ENCODE data around the gene HTR3B.

DNA sequence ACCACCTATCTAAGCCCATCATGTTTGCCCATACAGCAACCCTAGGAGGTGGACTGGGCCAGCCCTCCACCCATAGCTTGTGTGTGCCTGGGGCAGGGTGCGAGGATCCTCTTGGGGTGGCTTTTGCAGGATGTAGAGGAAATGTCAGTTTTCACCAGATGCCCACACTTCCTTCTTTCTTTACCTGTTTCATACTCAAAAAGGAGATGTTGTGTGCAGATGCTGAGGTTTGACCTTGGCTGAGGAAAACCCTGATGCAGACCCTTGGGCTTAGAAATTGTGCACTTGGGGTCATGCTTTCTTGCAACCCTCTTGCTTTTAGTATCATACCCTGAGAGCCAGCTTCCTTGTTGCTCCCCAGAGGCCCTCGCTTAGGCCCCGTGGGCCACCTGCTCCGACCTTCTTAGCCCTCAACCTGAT is 72.5 kb downstream of the HTR3B start:
- TF ChIP-seq, protein P1, sequence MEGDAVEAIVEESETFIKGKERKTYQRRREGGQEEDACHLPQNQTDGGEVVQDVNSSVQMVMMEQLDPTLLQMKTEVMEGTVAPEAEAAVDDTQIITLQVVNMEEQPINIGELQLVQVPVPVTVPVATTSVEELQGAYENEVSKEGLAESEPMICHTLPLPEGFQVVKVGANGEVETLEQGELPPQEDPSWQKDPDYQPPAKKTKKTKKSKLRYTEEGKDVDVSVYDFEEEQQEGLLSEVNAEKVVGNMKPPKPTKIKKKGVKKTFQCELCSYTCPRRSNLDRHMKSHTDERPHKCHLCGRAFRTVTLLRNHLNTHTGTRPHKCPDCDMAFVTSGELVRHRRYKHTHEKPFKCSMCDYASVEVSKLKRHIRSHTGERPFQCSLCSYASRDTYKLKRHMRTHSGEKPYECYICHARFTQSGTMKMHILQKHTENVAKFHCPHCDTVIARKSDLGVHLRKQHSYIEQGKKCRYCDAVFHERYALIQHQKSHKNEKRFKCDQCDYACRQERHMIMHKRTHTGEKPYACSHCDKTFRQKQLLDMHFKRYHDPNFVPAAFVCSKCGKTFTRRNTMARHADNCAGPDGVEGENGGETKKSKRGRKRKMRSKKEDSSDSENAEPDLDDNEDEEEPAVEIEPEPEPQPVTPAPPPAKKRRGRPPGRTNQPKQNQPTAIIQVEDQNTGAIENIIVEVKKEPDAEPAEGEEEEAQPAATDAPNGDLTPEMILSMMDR (IDR thresholded peaks at IDR 0.05), result no peak
- TF ChIP-seq EZH2 (IDR thresholded peaks at IDR 0.05; ENCODE audit: borderline replicate concordance, insufficient read depth, low read depth, low read length, poor library complexity, severe bottlenecking), result no peak

Measured in B cell (primary cell).